Vagina (tissue), 2 donors: ENCODE data around the gene ATAD1.

Source experiments
- CTCF ChIP-seq, 3 experiments: fragments of 450-650 bp in 2 of 3; fragments of 200-600 bp in 1 of 3; sonication (generic) in 1 of 3; IDR thresholded peaks; one replicate each; pipeline ENCODE4 v1.5.1; 2017 to 2019; ENCODE audit warnings: antibody characterized with exemption in 3 of 3, mild to moderate bottlenecking in 2 of 3, moderate library complexity in 2 of 3
- POLR2A ChIP-seq, 2 donors: fragments of 450-650 bp; IDR thresholded peaks; one replicate each; pipeline ENCODE4 v1.6.1; 2017; ENCODE audit warnings: antibody characterized with exemption in 2 of 2, mild to moderate bottlenecking in 2 of 2, moderate library complexity in 2 of 2
- POLR2AphosphoS5 ChIP-seq, 2 donors: sonication (generic); formaldehyde crosslinking; IDR thresholded peaks; one replicate each; pipeline ENCODE4 v1.9.0; 2017; ENCODE audit warnings: antibody characterized with exemption in 2 of 2, mild to moderate bottlenecking in 2 of 2, low read depth in 1 of 2; ENCODE audit not compliant: insufficient read depth in 1 of 2

- TF ChIP-seq POLR2A (IDR thresholded peaks at IDR 0.05): no peak
- TF ChIP-seq CTCF (IDR thresholded peaks at IDR 0.05): no peak
- TF ChIP-seq POLR2AphosphoS5 (IDR thresholded peaks at IDR 0.05; ENCODE audit: insufficient read depth in 1 of 2, low read depth in 1 of 2): no peak
These were observed 18.2 kb downstream of the ATAD1 start for GRCh38 chr10:87799860-87800259.
